IMR-90 (cell line): ENCODE measurements around the gene PID1.

Source experiments
- CEBPB ChIP-seq: IDR thresholded peaks from 2 replicates; pipeline ENCODE4 v1.6.1; 2012; ENCODE audit warnings: low read depth, low read length, improper control_type of control experiment
- POLR2A ChIP-seq: IDR thresholded peaks from 2 replicates; pipeline ENCODE4 v1.6.1; 2012; ENCODE audit warnings: mild to moderate bottlenecking, low read depth, low read length
- TF ChIP-seq, protein P1 (sequence below): conservative IDR thresholded peaks from 2 replicates; pipeline ENCODE4 v1.5.1; 2012; ENCODE audit warnings: mild to moderate bottlenecking, low read depth, low read length, improper control_type of control experiment

DNA sequence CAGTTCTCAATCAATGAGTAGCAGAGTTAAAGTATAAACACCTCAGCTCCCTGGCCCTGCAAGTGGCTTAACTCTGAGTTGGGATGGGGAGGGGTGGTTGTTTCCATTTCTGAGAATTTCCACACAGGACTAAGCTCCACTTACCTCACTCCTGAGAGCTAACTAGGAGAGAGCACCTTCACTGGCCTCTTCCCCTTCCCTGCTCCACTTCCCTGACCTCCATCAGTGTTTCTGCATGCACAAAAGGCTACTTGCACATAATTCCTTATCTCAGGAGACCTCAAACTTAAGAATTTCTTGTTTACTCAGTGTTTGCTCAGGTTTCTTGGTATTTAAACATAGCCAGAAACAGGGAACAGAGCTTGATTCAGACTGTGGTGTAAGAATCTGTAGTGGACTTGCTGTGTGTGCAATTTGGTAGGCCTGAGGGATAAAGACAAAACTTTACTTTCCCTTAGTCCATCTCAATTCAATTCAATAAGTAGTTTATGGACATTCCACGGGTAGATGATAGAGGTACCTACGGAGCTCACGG, 97.2 kb downstream of the PID1 start:
- TF ChIP-seq POLR2A = no peak
- TF ChIP-seq CEBPB = no peak
- TF ChIP-seq, protein P1, sequence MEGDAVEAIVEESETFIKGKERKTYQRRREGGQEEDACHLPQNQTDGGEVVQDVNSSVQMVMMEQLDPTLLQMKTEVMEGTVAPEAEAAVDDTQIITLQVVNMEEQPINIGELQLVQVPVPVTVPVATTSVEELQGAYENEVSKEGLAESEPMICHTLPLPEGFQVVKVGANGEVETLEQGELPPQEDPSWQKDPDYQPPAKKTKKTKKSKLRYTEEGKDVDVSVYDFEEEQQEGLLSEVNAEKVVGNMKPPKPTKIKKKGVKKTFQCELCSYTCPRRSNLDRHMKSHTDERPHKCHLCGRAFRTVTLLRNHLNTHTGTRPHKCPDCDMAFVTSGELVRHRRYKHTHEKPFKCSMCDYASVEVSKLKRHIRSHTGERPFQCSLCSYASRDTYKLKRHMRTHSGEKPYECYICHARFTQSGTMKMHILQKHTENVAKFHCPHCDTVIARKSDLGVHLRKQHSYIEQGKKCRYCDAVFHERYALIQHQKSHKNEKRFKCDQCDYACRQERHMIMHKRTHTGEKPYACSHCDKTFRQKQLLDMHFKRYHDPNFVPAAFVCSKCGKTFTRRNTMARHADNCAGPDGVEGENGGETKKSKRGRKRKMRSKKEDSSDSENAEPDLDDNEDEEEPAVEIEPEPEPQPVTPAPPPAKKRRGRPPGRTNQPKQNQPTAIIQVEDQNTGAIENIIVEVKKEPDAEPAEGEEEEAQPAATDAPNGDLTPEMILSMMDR = no peak
